Stimulated activated CD8-positive, alpha-beta memory T cell treated with anti-CD3 and anti-CD28 coated beads, Interleukin-12 subunit alpha, Interleukin-12 subunit beta, amount 100 ng/mL, for 24 hours (primary cell): ENCODE measurements around the gene ESYT3.
"Not testable (repeated sequence)": the region's sequence is repeated elsewhere in the genome, so short reads cannot be mapped to it uniquely, and the experiment has no call there.

ENCODE experiments used
- DNase-seq: peaks from one replicate; pipeline ENCODE4 v3.0.0-alpha.2; 2020; ENCODE audit errors: extremely low read depth

Gene ESYT3

DNA sequence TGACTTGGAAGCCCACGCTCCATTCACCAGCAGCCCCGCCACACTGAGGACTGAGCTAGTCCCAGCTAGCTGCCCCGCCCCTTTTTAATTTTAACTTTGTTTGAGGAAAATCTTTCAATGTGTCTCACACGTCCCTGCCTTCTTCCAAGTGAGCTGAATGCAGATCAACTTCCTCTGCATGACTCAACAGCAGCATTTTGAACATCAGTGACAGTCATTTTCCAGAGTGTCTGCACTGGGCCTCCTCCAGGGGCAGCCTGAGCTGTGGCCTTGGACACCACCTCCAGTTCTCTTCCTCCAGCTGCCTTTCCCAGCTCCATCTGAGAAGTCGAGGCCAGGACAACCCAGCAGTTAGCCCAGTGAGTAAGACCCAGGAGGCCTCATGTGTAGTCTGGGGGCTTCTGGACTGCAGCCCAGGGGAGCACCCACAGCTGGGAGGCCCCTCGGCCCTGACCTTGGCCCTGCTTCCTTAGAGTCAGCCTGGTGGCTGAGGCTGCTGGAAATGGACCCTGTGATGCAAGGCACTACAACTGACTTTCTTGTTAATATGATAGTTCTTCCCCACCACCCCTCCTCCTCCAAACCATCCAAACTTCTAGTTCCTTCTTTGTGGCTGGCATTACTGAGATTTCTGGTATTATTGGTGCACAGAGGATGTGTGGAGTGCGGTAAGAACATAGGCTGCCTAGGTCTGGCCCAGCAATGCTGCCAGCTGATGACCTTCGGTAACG, 21.4 kb upstream of the ESYT3 start:
- no peak for DNase-seq

DNA sequence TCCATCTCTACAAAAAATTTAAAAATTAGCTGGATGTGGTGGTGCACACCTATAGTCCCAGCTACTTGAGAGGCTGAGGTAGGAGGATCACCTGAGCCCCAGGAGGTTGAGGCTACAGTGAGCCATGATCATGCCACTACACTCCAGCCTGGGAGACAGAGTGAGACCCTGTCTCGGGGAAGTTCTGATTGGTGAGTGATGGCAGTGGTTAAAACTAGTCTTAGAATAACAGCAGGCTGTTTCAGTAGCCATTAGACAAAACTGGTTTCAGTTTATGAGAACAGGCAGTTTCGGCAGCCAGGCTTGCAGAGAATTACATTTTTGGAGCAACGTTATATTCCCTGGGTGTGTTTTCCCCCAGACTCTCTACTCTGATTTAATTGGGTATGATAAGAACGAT, 18.2 kb upstream of the ESYT3 start:
- not testable (repeated sequence) for DNase-seq

DNA sequence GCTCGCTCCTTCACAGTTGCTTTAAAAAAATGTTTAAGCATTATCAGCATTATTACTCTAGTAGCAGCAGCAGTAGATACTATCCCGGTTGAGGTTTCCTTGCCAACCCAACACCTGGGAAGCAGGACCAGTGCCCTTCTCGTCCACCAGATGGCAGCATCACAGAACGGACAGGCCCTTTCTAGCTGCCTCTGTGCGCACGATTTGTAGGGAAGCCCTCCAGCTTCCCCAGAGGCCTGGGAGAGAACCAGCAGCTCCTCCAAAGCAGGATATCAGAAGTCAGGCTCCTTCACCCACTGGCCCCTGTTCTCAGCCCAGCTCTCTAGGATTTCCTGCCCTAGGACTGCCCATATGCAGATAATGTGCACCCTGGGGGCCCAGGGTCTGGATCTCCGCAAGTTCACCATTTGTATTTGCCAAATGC, 16.8 kb upstream of the ESYT3 start:
- DNase-seq, result peak; percentile 5

DNA sequence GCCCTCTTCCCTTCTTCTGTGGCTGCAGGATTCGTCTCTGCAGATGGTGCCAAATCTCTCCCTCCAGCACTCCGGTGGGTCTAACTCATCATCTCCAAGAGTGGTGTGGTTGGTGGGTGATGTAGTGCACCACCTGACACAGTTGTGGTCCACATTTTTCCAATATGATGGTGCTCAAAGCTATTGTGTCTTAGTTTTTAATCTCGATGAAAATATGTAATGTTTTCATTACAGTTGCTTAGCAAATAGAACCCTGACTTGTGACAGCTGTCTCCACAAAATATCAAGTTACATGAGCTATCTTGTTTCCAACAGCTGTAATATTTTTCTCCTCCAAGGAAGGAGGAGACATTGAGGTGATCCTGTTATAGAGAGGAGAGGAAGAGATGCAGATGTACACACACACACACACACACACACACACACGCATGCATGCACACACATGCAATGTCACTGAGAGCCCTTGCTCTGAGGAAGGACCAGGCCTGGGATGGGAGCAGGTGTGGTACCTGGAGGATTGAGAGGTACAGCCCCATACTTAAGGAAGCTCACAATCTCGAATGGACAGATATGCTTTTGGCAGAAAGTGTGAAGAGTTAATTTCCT, 15.7 kb upstream of the ESYT3 start:
- DNase-seq, result no peak

DNA sequence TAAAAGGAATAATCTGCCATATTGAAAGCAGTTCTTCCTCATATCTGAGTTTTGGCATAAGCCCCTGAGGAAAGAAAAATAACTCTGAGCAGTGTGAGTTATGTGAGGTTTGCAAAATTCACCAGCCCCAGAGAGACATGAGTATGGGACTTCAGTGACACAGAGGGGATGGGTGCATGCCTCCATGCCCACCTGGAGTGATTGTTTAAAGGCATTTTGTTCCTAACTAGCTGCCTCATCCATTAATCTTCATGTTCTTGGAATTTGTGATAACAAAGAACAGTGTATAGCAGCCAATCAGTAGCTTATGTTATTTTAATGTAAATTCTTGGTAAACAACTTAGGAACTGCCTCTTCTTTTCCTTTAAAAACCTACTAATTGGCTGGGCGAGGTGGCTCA, 11.1 kb upstream of the ESYT3 start:
- DNase-seq, result no peak

DNA sequence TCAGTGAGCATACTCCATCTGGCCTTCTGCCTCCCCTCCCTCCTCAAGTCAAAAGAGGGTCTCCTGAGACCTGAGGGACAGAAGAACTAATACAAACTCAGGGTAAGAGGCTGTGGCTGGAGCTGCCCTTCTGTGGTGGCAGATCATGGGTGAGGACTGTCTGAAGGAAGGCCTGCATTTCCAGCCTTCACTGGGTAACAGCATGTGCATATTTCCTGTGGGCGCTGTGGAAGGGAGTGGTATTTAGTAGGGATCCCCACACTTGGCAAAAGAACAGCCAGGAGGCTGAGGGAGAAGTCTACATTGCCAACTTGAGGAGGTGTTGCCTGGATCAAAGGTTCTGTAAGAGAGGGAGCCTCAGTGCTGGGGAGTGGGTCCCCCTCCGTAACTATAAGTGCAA, 10.1 kb upstream of the ESYT3 start:
- no peak for DNase-seq

DNA sequence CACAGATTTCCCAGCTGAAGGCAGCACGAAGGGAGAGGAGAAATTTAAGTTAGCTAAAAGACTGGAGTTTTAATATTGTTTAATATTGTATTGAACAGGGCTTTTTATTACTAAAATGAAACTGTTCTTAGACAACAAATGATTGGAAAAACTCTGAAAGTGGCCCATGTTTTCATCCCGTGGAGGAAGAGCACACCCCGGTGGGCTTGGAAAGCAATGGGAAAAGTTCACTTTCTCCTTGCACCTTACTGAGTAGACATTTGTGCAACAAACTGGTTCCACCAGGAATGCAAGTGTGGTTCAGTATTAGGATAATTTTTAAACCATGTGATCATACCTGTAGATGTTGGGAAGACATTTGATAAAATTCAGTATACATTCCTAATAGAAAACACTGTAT, 8.2 kb upstream of the ESYT3 start:
- DNase-seq, result no peak

DNA sequence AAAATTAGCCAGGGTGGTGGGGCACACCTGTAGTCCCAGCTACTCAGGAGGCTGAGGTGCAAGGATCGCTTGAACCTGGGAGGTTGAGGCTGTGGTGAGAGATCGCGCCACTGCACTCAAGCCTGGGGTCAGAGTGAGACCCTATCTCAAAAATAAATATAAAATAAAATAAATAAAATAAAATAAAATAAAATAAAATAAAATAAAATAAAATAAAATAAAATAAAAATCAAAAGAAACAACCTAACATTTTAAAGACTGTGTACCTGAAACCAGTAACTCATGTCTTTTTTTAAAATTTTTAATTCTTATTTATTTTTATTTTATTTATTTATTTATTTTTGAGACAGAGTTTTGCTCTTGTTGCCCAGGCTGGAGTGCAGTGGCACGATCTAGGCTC, 7.7 kb upstream of the ESYT3 start:
- DNase-seq, result not testable (repeated sequence)

DNA sequence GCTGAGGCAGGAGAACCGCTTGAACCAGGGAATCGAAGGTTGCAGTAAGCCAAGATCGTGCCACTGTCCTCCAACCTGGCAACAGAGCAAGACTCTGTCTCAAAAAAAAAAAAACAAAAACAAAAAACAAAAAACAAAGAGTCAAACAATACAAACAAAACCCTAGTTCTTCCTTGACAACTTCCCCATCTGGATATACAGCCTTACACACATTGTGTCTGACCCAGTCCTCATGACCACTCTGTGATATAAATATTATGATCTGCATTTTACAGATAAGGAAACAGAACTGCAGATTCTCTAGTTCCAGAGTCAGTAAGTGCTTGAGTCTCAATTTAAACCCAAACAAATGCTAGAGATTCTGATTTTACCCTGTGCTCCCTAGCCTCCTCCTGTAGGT, 4.8 kb upstream of the ESYT3 start:
- DNase-seq, result no peak

DNA sequence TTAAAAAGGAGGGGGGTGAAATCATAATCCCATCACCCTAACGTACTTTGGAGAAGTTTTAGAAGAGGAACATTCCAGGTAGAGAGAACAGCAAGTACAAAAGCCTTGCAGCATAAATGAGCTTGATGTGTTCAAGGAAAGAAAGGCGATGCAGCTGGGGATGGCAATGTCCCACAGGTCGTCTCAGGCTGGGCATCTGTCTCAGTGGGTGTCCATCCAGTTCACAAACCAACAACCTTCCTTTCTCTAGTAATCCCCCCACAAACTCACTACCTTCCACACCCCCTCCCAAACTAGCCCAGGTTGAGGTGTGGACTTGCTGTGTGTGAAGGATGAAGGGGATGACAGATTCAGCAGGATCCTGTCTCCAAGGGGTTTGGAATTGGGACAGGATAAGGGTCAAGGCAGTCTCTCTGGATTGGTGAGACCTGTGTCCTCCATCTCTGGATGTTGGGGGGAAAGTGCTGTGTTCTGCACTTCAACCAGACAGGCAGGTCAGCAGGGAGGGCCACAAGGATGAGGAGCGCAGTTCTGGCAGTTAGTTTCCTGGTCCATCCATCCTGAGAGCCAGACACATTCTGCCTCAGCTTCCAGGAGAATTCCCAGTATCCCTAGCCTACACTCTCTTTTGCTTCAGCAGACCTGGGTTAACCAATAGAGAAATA, 1.7 kb upstream of the ESYT3 start:
- DNase-seq, result no peak

DNA sequence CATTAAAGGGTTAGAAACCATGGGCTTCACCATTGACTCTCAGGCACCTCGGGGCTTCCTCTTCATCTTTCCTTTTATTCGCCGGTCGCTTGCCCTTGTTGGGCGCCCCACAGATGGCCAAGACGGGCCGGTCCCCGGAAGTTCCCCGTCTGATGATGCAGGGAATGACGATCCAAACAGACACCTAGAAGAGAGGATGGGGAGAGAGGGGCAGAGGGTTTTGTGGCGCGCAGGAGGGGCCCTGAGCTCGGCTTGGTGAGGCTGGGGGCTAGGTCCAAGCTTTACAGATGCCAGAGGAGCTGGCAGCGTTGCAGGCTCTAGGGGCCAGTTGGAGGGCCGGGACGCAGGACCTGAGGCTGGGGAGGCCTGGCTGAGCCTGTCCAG, 532 bp upstream of the ESYT3 start:
- no peak for DNase-seq

DNA sequence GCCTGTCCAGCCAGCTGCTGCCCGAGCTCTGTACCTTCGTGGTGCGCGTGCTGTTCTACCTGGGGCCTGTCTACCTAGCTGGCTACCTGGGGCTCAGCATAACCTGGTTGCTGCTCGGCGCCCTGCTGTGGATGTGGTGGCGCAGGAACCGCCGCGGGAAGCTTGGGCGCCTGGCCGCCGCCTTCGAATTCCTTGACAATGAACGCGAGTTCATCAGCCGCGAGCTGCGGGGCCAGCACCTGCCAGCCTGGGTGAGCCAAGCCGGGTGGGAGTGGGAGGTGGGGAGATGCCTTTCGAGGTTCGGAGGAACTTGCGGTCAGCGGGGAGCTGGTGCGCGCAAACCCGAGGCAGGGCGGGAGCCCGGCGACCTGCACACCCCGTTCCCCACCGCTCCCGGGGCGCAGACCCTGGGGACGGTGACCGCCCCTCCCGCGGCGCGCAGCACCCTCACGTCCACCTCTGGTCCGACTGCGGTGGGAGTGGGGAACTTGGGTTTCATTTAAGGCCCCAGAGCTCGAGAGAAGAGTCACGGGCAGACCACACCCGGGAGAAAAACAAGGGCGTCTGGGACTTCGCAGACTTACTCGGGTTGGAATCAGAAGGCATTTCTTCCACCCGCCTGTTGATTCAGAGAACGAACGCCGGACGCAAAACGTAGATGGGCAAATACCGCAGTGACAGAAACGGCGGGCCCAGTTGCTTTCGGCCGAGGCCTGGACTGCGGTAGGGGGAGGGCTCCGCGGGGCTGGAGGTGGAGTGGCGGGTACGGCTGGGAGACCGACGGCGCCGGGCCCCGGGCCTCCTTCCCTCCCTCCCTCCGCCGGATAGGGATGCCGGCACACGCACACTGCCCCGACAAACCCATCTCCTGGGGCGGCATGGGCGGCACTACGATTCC, 708 bp downstream of the ESYT3 start:
- DNase-seq, result no peak

DNA sequence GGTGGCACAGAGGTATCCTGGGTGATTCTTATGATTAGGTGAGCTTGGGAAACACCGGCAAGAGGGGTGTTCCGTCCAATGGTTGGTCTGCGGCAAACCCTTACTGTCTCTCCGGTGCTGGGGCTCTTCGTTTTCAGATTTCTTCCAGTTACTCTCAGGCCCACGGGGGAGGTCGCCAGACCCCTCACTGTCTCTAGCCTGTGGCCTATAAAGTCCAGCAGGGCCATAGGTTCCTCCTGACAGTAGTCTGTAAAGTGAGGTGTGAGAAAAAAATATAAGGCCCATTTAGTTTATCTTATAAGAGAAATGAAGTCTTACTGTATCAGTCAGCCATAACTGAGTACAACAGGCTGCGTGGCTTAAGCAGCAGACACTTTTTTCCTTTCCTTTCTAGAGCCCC, 1.4 kb downstream of the ESYT3 start:
- DNase-seq, result no peak

DNA sequence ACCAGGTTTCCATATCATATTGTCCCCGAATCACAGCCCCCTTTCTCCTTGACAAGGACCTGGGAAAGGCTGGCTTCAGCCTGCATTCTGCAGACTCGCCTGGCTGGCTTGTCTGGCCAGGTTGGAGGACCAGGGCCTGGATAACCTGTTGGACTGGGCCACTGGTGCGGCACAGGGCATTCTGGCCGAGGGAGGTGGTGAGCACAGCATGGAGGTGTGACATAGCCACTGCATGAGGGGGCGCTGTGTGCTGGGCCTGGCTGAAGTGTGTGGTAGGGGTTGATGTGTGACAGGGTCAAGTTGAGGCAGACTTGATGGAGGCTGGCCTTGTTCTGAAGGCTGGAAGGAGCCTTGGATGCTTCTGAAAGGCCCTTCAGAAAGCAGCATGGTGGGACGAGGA, 2.9 kb downstream of the ESYT3 start:
- no peak for DNase-seq

DNA sequence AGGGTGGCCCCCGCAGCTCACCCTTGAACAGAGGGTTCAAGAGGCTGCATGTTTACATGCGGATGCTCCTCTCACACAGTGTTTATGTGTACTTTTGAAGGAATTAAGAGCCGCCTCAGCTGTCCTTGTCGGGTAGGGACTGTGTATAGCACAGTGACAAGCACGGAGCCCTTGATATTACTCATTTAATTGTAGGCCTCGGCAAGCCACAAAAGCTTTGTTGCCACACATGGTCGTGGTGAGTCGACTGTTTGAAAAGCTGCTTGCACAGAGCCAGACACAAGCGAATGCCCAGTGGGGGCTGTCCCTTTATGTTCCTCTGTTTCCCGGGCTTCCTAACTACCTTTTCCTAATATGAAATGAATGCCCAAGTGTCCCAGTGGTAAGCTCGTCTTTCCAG, 4.5 kb downstream of the ESYT3 start:
- no peak for DNase-seq

DNA sequence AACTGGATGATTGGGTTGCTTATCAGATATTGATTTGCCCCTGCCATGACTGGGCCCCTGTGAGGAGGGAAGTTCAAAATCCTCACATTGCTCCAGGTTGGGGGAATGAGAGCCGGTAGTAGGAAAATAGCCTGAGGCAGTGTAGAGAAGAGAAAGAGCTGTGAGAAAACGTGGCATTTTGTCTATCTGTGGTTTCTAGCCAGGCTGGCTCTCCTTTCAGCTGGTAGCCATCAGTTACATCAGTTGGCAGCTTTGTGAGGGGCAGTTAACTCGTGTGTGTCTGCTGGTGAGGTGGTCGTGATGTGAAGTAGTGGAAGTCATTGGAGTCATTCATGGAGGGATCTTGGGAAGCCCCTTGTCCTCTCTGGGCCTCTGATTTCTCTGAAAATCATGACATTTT, 5.2 kb downstream of the ESYT3 start:
- no peak for DNase-seq

DNA sequence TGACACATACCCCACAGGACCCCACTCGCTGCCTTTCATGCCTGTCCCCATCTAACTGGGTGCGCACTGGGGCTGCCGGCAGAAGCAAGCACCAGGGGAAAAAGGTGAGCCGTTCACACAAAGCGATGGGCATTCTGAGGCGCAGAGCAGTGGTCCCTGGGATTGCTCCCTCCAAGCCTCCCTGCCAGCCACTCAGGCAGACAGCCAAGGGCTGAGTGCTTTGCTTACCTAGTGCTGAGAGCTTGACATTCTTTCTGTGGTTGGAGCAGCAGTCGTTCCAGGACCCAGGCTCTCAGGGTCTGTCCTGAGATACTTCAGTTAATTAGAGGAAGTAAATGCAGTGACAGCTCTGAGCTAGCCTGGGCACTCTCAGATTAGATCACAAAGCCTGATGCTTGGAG, 5.7 kb downstream of the ESYT3 start:
- no peak for DNase-seq

DNA sequence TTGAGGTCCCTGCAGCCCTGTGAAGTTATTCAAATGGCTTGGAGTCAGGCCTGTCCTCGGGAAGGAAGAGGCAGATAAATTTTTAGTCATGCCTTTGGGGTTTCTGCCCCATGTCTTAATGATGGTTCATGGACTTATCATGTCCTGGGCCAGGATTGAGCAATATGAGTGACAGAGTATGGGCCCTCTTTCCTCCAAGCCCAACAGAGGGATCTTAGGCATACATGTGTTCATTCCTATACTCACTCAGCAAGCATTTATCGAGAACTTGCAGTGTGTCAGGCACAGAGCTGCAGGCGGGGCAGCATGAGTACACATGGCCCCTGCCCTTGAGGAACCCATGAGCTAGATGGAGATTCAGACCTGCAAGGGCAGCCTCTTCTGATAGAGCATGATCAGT, 6.2 kb downstream of the ESYT3 start:
- DNase-seq, result no peak

DNA sequence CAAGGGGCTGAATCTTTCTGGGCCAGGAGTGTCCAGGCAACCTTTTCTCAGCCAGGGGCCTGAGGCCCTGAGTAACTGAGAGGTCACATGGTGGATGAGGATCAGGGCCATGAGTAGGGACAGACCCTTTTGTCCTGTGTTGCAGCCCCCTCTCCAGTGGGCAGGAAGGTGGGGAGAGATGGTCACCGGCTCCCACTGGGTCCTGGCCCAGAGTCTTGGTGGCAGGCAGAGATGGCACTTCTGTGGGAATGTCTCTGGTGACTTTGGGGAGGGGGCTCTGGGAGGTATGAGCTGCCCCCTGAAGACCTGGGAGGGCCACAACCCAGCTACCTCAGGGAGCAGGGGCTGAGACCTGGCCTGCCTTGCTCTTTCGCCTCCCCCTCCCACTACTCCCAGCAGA, 6.8 kb downstream of the ESYT3 start:
- DNase-seq, result no peak

DNA sequence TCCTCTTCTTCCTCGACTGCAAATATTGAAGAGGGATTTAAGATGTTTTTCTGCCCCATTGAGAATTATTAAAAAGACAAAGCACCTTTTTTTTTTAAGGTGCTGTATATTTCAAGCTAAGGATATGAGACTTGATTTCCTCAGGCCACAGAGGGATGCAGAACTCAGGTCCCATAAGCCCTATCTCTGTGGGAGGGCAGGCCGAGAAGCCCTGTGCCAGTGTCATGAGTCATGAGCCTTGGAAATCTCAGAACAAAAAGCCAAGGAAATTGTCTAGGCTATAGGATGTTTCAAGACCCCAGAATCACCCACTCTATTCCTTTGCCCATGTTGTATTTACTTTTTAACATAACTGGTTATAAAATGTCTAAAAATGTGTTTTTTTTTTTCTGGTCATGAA, 7.3 kb downstream of the ESYT3 start:
- no peak for DNase-seq

DNA sequence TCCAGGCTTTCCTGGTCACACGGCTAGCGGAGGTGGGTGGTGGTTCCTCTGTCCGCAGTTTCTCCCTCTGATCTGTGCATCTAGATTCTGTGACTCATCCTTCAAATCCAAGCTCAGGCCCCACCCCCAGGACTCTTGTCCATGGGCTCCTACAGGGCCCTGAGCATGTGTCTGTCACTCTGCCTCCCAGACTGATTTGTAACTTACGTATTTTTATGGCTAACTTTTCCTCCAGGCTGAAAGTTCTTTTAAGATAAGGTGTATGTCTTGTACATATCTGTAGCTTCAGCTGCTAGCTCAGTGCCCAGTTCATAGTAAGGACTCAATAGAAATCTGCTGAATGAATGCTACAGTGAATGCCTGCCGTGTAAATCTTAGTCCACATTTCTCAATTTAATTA, 8.0 kb downstream of the ESYT3 start:
- no peak for DNase-seq

DNA sequence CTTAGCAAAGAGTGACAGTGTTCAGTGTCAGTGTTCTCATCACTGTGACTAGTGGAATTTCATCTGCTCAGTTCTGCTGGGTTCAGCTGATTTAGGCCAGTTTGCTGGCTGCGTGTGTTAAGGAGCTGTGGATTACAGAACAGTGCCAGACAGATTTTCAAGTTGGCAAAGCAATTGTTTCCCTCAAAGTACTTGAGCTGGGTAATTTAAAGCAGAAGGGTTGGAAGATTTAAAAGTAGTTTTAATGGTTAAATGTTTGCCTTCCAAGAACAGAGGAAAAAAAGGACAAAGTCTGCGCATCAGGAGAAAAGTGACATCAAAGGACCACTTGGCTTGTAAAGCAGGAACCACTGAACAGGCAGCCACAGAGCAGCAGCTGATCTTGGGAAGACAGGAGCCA, 8.7 kb downstream of the ESYT3 start:
- DNase-seq, result no peak
